SU-DHL-6 (cell line): ENCODE results near the gene LGR6.

ENCODE experiments used
- H2AFZ ChIP-seq: fragments of 200-600 bp; sonication (generic); 2 replicates; pipeline ENCODE4 v1.6.1; 2014; ENCODE audit warnings: low read depth, mild to moderate bottlenecking, moderate library complexity, mixed read lengths, antibody characterized with exemption, low read length; ENCODE audit not compliant: severe bottlenecking
- H3F3A ChIP-seq: fragments of 200-600 bp; shearing (Covaris generic); 2 replicates; pipeline ENCODE4 v1.6.0; 2016; ENCODE audit warnings: antibody characterized with exemption, mild to moderate bottlenecking; ENCODE audit not compliant: insufficient read depth
- H3K27ac ChIP-seq: fragments of 200-600 bp; sonication (generic); 2 replicates; pipeline ENCODE4 v1.5.1; 2016; ENCODE audit warnings: low read depth, mild to moderate bottlenecking, low read length, moderate library complexity, mixed read lengths
- H3K27me3 ChIP-seq: fragments of 200-600 bp; sonication (generic), shearing (Covaris generic); 2 replicates; pipeline ENCODE4 v1.6.0; 2014; ENCODE audit warnings: mild to moderate bottlenecking, low read length
- H3K36me3 ChIP-seq: fragments of 200-600 bp; sonication (generic); 2 replicates; pipeline ENCODE4 v1.6.1; 2014; ENCODE audit warnings: mild to moderate bottlenecking, low read length, mixed read lengths
- H3K4me2 ChIP-seq: fragments of 300-600, 200-600 bp; shearing (Covaris generic), sonication (generic); 2 replicates; pipeline ENCODE4 v1.6.0; 2014; ENCODE audit warnings: low read length, low read depth, mild to moderate bottlenecking; ENCODE audit not compliant: poor library complexity, severe bottlenecking
- H3K4me3 ChIP-seq: fragments of 200-600 bp; sonication (generic); 2 replicates; pipeline ENCODE4 v1.5.1; 2014; ENCODE audit warnings: antibody characterized with exemption, low read length, mild to moderate bottlenecking, mixed read lengths; ENCODE audit not compliant: insufficient read depth, poor library complexity, severe bottlenecking
- H3K79me2 ChIP-seq: fragments of 200-600 bp; sonication (generic); 2 replicates; pipeline ENCODE4 v1.6.1; 2014; ENCODE audit warnings: mild to moderate bottlenecking, low read length, moderate library complexity; ENCODE audit not compliant: insufficient read depth
- H3K9ac ChIP-seq: fragments of 200-600 bp; sonication (generic); 2 replicates; pipeline ENCODE4 v1.7.0; 2014; ENCODE audit warnings: mild to moderate bottlenecking, low read length
- H3K9me2 ChIP-seq: fragments of 200-600 bp; sonication (generic); replicated peaks from 2 replicates; pipeline ENCODE4 v1.6.1; 2014; ENCODE audit warnings: low read length; ENCODE audit not compliant: insufficient read depth
- H3K9me3 ChIP-seq: fragments of 200-600 bp; sonication (generic); 2 replicates; pipeline ENCODE4 v1.6.1; 2014; ENCODE audit warnings: low read length, mixed read lengths; ENCODE audit not compliant: insufficient read depth
- H4K20me1 ChIP-seq: fragments of 200-600 bp; sonication (generic); 2 replicates; pipeline ENCODE4 v1.6.1; 2014; ENCODE audit warnings: low read depth, mild to moderate bottlenecking, antibody characterized with exemption, low read length, moderate library complexity, mixed read lengths
- EZH2phosphoT487 ChIP-seq: fragments of 200-600 bp; sonication (generic), shearing (Covaris generic); conservative IDR thresholded peaks from 2 replicates; pipeline ENCODE4 v1.6.1; 2018; ENCODE audit warnings: mild to moderate bottlenecking, antibody characterized with exemption, low read length, moderate library complexity, mixed read lengths
- TF ChIP-seq, protein P1 (sequence below): fragments of 200-600 bp; sonication (generic); IDR thresholded peaks from one replicate; pipeline ENCODE4 v1.5.1; 2017; ENCODE audit warnings: antibody characterized with exemption, mild to moderate bottlenecking, low read length, moderate library complexity; ENCODE audit not compliant: insufficient read depth, poor library complexity, severe bottlenecking

The LGR6 gene

DNA sequence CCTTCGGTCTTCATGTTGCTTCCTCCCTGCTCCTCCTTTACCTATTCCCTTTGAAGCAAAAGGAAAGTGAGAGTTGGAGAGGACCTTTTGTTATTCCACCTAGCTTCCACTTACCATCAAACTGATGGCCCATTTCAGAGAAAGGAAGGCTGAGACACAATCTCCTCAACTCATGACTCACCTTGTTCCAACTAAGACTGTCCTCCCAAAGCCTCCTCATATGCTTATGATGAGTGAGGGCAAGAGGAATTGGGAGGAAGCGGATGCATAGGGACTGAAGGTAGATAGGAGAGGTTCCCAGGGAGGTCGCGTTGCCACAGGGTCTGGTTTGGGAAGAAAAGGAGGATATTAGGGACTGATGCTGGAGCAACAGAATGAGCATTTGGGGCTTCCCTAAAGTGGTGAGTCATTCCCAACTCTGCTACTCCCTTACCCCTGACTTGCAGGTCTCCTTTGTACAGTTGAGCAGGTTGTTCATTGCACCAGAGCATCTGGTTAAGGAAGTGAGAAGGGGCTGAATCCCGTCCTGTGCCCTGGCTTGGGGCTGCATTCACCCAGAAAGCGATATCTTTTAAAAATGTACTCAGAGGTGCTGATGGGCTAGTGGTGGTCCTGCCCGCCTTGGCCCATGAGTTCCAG, 35.0 kb downstream of the LGR6 start:
- Histone ChIP-seq H3F3A (no peaks in the 10 kb centered on the region), H3K9me3 (no peaks in the 10 kb centered on the region), H3K79me2 (no peaks in the 10 kb centered on the region), H3K36me3 (no peaks in the 10 kb centered on the region), H3K9ac (no peak overlapping the region), H3K4me2 (no peak overlapping the region), H3K27me3 (no peaks in the 10 kb centered on the region), H3K27ac (no peak overlapping the region), H3K9me2 (no peaks in the 10 kb centered on the region), H4K20me1 (no peaks in the 10 kb centered on the region), H2AFZ (no peak overlapping the region), H3K4me3 (no peak overlapping the region)
- TF ChIP-seq EZH2phosphoT487: no peak
- TF ChIP-seq, protein P1, sequence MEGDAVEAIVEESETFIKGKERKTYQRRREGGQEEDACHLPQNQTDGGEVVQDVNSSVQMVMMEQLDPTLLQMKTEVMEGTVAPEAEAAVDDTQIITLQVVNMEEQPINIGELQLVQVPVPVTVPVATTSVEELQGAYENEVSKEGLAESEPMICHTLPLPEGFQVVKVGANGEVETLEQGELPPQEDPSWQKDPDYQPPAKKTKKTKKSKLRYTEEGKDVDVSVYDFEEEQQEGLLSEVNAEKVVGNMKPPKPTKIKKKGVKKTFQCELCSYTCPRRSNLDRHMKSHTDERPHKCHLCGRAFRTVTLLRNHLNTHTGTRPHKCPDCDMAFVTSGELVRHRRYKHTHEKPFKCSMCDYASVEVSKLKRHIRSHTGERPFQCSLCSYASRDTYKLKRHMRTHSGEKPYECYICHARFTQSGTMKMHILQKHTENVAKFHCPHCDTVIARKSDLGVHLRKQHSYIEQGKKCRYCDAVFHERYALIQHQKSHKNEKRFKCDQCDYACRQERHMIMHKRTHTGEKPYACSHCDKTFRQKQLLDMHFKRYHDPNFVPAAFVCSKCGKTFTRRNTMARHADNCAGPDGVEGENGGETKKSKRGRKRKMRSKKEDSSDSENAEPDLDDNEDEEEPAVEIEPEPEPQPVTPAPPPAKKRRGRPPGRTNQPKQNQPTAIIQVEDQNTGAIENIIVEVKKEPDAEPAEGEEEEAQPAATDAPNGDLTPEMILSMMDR: no peak

- H3K79me2 ChIP-seq: no peaks in the 10 kb centered on the region
- no peak overlapping the region for H3K4me3 ChIP-seq
- H3K27me3 ChIP-seq: no peaks in the 10 kb centered on the region
- H3K9me2 ChIP-seq: no peaks in the 10 kb centered on the region
- no peak overlapping the region for H3K9ac ChIP-seq
- no peak overlapping the region for H3K27ac ChIP-seq
- no peak overlapping the region for H3K4me2 ChIP-seq
- H4K20me1 ChIP-seq: no peaks in the 10 kb centered on the region
- no peaks in the 10 kb centered on the region for H3K36me3 ChIP-seq
- no peak for TF ChIP-seq EZH2phosphoT487
- TF ChIP-seq, protein P1: no peak
- H3K9me3 ChIP-seq: no peaks in the 10 kb centered on the region
- no peaks in the 10 kb centered on the region for H3F3A ChIP-seq
- no peak overlapping the region for H2AFZ ChIP-seq
These were observed 35.8 kb downstream of the LGR6 start for GRCh38 chr1:202229376-202229775.

DNA sequence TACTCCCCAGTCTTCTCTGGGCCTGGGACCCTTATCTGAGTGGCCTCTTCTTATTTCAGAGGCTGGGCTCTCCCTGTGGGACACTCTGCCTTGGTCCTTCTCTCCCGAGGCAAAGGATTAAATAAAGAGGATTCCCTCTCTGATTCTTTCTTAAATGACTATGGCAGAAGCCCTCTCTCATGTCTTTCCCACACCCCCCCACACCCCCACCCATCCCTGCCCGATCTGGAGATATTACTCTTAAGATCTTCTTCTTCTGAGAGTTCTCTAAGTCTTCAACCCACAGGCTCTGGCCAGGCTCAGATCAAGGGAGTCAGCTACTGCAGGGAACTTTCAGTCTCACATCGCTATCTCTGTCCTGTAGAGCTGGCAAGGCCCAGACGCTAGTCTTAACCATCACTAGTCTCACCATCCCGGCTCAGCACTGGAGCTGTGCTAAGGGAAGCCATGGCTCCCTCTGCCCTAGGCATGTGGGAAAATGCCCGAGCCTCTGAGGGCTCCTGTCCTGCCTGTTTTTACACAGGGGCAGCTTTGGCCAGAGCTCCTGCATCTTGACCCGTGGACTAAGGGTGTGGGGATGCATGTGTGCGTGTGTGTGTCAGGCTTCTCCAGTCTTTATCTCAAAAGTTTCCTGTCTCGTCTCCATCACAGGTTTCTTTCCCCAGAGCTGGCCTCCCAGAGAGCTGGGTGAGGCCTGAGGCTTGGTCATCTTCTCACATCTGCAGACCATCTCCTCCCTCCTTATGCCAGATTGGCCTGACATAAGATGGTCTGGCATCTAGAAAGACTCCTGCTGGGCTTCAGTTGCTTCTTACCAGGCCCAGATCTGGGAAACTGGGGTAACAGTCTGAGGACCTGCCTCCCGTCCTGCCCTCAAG, 36.7 kb downstream of the LGR6 start:
- no peak overlapping the region for H3K4me2 ChIP-seq
- H3K36me3 ChIP-seq: no peaks in the 10 kb centered on the region
- no peak for TF ChIP-seq EZH2phosphoT487
- TF ChIP-seq, protein P1: no peak
- no peaks in the 10 kb centered on the region for H3K9me3 ChIP-seq
- no peaks in the 10 kb centered on the region for H3K79me2 ChIP-seq
- H3K9me2 ChIP-seq: no peaks in the 10 kb centered on the region
- H3K9ac ChIP-seq: no peak overlapping the region
- H4K20me1 ChIP-seq: no peaks in the 10 kb centered on the region
- no peak overlapping the region for H3K4me3 ChIP-seq
- H3K27me3 ChIP-seq: no peaks in the 10 kb centered on the region
- no peak overlapping the region for H3K27ac ChIP-seq
- no peak overlapping the region for H2AFZ ChIP-seq
- no peaks in the 10 kb centered on the region for H3F3A ChIP-seq
